GM21526 (cell line): Measurements from ENCODE around the gene GLIS1.

Source experiments
- ATAC-seq: cut with Tn5 transposase; IDR thresholded peaks from one replicate; pipeline ENCODE4 v1.9.1; 2021; ENCODE audit warnings: moderate library complexity; ENCODE audit not compliant: unreplicated experiment, low FRiP score

Gene GLIS1

GRCh38 chr1:53601031-53601745, 137.8 kb downstream of the GLIS1 start:
- no peak for ATAC-seq

GRCh38 chr1:53600561-53600960, 138.4 kb downstream of the GLIS1 start:
- no peak for ATAC-seq

- ATAC-seq: no peak
Measured at GRCh38 chr1:53600001-53600400, 139.0 kb downstream of the GLIS1 start.

- no peak for ATAC-seq
Measured at GRCh38 chr1:53599481-53599880, 139.5 kb downstream of the GLIS1 start.

- ATAC-seq: no peak
Measured at GRCh38 chr1:53598966-53599365, 140.0 kb downstream of the GLIS1 start.

GRCh38 chr1:53595906-53596305, 143.1 kb downstream of the GLIS1 start:
- no peak for ATAC-seq

GRCh38 chr1:53594391-53595180, 144.4 kb downstream of the GLIS1 start:
- no peak for ATAC-seq

GRCh38 chr1:53593758-53594380, 145.1 kb downstream of the GLIS1 start:
- no peak for ATAC-seq

- no peak for ATAC-seq
Measured at GRCh38 chr1:53592985-53593757, 145.8 kb downstream of the GLIS1 start.

- no peak for ATAC-seq
Measured at GRCh38 chr1:53592521-53592982, 146.4 kb downstream of the GLIS1 start.

- ATAC-seq: no peak
Measured at GRCh38 chr1:53591924-53592323, 147.0 kb downstream of the GLIS1 start.

GRCh38 chr1:53590531-53591515, 148.1 kb downstream of the GLIS1 start:
- ATAC-seq: no peak

GRCh38 chr1:53590104-53590503, 148.9 kb downstream of the GLIS1 start:
- ATAC-seq: no peak

GRCh38 chr1:53589043-53589887, 149.7 kb downstream of the GLIS1 start:
- no peak for ATAC-seq

- ATAC-seq: no peak
Measured at GRCh38 chr1:53588053-53588779, 150.7 kb downstream of the GLIS1 start.

GRCh38 chr1:53587252-53587988, 151.5 kb downstream of the GLIS1 start:
- ATAC-seq: no peak

- ATAC-seq: no peak
Measured at GRCh38 chr1:53586765-53587164, 152.2 kb downstream of the GLIS1 start.
